B cell (primary cell): ENCODE measurements around the gene GTF2H4.

Experiments
- EZH2 ChIP-seq: IDR thresholded peaks from 2 replicates; pipeline ENCODE4 v1.6.1; 2012; ENCODE audit warnings: borderline replicate concordance, low read depth, mild to moderate bottlenecking, moderate library complexity, low read length; ENCODE audit not compliant: insufficient read depth, poor library complexity, severe bottlenecking
- TF ChIP-seq, protein P1 (sequence below): fragments of 200-600 bp; IDR thresholded peaks from one replicate; pipeline ENCODE4 v1.8.0; 2022; ENCODE audit warnings: antibody characterized with exemption, mild to moderate bottlenecking

DNA sequence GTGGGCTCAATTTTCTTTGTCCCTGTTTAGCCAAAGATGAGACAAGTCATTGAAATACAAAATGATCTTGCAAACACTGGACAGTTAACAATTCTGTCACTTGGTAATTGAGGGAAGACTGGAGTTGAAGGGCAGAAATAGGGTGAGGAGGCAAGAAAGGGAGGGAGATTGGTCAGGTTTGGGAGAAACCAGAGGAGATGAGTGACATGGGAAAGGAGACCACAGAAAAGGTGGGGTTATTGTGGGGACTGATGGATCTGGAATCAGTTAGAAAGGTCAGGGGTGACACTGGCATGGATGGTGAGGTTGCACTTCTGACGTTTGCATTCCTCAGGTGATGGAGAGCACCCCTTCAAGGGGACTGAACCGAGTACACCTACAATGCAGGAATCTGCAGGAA, 693 bp downstream of the GTF2H4 start:
- TF ChIP-seq, protein P1, sequence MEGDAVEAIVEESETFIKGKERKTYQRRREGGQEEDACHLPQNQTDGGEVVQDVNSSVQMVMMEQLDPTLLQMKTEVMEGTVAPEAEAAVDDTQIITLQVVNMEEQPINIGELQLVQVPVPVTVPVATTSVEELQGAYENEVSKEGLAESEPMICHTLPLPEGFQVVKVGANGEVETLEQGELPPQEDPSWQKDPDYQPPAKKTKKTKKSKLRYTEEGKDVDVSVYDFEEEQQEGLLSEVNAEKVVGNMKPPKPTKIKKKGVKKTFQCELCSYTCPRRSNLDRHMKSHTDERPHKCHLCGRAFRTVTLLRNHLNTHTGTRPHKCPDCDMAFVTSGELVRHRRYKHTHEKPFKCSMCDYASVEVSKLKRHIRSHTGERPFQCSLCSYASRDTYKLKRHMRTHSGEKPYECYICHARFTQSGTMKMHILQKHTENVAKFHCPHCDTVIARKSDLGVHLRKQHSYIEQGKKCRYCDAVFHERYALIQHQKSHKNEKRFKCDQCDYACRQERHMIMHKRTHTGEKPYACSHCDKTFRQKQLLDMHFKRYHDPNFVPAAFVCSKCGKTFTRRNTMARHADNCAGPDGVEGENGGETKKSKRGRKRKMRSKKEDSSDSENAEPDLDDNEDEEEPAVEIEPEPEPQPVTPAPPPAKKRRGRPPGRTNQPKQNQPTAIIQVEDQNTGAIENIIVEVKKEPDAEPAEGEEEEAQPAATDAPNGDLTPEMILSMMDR, result no peak
- TF ChIP-seq EZH2, result no peak
